Tibial artery (tissue), 4 donors: ENCODE data around the gene SNX12.
A peak's percentile ranks its signal among the peaks of the same experiment; 100 is the strongest.

Experiments
- DNase-seq, 2 donors: peaks; one replicate each; pipeline ENCODE4 v3.0.0-alpha.2; 2019
- H3K27ac ChIP-seq, 2 donors: fragments of 200-600 bp; sonication (generic) in 1 of 2; 1 replicate in 1 of 2; 2 replicates in 1 of 2; pipeline ENCODE4 v1.5.1; 2018 to 2019; ENCODE audit warnings: mild to moderate bottlenecking in 1 of 2
- H3K27me3 ChIP-seq, 2 donors: fragments of 200-600 bp; sonication (generic) in 1 of 2; one replicate each; pipeline versions ENCODE4 v1.5.1 to v1.6.0; 2016 to 2019
- H3K36me3 ChIP-seq, 3 donors: fragments of 200-600 bp; sonication (generic) in 2 of 3; one replicate each; pipeline ENCODE4 v1.5.1; 2016 to 2019; ENCODE audit warnings: mild to moderate bottlenecking in 2 of 3
- H3K4me1 ChIP-seq, 4 donors: fragments of 200-600 bp; sonication (generic) in 2 of 4; 1 replicate in 3 of 4; 2 replicates in 1 of 4; pipeline ENCODE4 v1.5.1; 2016 to 2019
- H3K4me3 ChIP-seq, 2 donors: fragments of 200-600 bp; sonication (generic) in 1 of 2; 1 replicate in 1 of 2; 2 replicates in 1 of 2; pipeline ENCODE4 v1.5.1; 2018 to 2019; ENCODE audit warnings: mild to moderate bottlenecking in 2 of 2
- H3K9me3 ChIP-seq, 3 donors: fragments of 200-600 bp; sonication (generic) in 1 of 3; one replicate each; pipeline ENCODE4 v1.5.1; 2016 to 2019
- intact Hi-C: fragments of 100-400 bp; cut with DNase I; formaldehyde crosslinking; loops from one replicate; pipeline ENCODE4 v1.15.0; 2023; ENCODE audit warnings: low total_unique reads
- TF ChIP-seq, protein P1 (sequence below), 2 experiments: fragments of 200-600 bp in 1 of 2; fragments of 450-650 bp in 1 of 2; IDR thresholded peaks; one replicate each; pipeline ENCODE4 v1.5.1; 2017 to 2019; ENCODE audit warnings: antibody characterized with exemption in 2 of 2, mild to moderate bottlenecking in 1 of 2, moderate library complexity in 1 of 2

Gene SNX12

DNA sequence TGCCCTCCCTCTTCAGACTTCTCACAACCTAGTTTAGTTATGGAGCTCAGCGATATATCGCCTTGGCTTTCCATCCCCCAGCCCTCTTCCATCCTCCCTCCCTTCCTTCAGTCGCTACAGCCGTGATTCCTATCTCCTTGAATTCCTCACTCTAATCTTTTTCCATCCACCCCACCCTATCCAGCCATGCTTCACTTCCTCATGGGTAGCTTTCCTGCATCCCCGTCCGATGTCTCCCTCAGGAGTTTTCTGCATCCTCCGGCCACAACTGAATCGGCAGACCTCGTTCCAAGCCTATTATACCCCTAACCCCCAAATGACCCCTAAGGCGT is 456 bp downstream of the SNX12 start:
- TF ChIP-seq, protein P1, sequence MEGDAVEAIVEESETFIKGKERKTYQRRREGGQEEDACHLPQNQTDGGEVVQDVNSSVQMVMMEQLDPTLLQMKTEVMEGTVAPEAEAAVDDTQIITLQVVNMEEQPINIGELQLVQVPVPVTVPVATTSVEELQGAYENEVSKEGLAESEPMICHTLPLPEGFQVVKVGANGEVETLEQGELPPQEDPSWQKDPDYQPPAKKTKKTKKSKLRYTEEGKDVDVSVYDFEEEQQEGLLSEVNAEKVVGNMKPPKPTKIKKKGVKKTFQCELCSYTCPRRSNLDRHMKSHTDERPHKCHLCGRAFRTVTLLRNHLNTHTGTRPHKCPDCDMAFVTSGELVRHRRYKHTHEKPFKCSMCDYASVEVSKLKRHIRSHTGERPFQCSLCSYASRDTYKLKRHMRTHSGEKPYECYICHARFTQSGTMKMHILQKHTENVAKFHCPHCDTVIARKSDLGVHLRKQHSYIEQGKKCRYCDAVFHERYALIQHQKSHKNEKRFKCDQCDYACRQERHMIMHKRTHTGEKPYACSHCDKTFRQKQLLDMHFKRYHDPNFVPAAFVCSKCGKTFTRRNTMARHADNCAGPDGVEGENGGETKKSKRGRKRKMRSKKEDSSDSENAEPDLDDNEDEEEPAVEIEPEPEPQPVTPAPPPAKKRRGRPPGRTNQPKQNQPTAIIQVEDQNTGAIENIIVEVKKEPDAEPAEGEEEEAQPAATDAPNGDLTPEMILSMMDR (IDR thresholded peaks at IDR 0.05): no peak
- Histone ChIP-seq H3K4me1 (peaks cover 0 to 14% (median 0%) of the 10 kb centered on the region in 4 donors), H3K36me3 (peaks cover 0 to under 1% (median 0%) of the 10 kb centered on the region in 3 donors), H3K9me3 (no peaks in the 10 kb centered on the region), H3K4me3 (peak overlapping the region; percentile 65 to 66), H3K27ac (peak overlapping the region; percentile 81 to 84), H3K27me3 (no peaks in the 10 kb centered on the region)
- no peak for DNase-seq
- intact Hi-C loops: no loop called here

DNA sequence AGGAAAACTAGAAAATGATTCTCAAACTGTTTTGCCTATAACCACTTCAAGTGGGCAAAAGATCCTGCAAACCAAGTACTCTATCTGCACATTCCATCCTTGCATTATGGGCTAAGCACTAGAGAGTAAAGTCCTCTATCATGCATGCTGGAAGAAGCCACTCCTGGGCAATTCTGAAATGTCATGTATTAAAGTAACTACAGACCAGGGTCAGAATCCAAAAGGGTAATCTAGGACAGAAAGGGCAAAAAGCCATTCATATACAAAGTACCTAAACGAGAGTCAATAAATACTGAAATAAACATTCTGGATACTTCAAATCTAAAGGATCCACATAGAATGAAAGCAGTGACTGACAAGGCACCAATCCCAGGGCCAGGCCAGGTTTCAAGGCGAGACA is 1.0 kb downstream of the SNX12 start:
- intact Hi-C loops: no loop called here

DNA sequence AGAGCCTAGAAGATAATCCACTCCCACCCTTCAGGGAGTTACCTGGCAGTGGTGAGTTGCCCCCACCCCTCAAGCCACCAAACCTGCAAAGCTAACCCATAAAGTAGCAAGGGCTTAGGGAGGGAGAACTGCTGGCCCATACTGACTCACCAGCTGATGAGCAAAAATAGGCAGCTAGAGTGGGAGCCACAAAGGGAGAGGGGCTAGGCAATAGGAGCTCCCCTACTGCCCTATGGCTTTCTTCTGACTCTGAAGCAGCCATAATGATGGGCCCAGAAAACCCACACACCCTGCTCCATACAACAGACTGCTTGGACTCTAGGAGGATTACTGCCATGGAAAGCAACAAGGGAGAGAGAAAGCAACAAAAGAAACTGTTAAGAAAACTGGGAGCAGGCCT is 8.0 kb downstream of the SNX12 start:
- no peak overlapping the region for H3K27ac ChIP-seq
- H3K4me1 ChIP-seq: no peaks in the 10 kb centered on the region
- TF ChIP-seq, protein P1 (IDR thresholded peaks at IDR 0.05): no peak
- H3K4me3 ChIP-seq: no peak overlapping the region
- H3K9me3 ChIP-seq: no peaks in the 10 kb centered on the region
- DNase-seq: no peak
- H3K36me3 ChIP-seq: peaks cover 16 to 41% (median 37%) of the 10 kb centered on the region in 3 donors
- intact Hi-C loops: no loop called here
- no peaks in the 10 kb centered on the region for H3K27me3 ChIP-seq

More for the DNA sequence above, 1.0 kb downstream of the SNX12 start:
- H3K9me3 ChIP-seq: no peaks in the 10 kb centered on the region
- peaks cover 0 to 14% (median 0%) of the 10 kb centered on the region in 4 donors for H3K4me1 ChIP-seq
- H3K4me3 ChIP-seq: peak overlapping the region; percentile 65 to 66
- H3K36me3 ChIP-seq: peaks cover under 1 to 6% (median 6%) of the 10 kb centered on the region in 3 donors
- no peaks in the 10 kb centered on the region for H3K27me3 ChIP-seq
- TF ChIP-seq, protein P1 (IDR thresholded peaks at IDR 0.05): no peak
- H3K27ac ChIP-seq: peak overlapping the region; percentile 81 to 84
- no peak for DNase-seq

DNA sequence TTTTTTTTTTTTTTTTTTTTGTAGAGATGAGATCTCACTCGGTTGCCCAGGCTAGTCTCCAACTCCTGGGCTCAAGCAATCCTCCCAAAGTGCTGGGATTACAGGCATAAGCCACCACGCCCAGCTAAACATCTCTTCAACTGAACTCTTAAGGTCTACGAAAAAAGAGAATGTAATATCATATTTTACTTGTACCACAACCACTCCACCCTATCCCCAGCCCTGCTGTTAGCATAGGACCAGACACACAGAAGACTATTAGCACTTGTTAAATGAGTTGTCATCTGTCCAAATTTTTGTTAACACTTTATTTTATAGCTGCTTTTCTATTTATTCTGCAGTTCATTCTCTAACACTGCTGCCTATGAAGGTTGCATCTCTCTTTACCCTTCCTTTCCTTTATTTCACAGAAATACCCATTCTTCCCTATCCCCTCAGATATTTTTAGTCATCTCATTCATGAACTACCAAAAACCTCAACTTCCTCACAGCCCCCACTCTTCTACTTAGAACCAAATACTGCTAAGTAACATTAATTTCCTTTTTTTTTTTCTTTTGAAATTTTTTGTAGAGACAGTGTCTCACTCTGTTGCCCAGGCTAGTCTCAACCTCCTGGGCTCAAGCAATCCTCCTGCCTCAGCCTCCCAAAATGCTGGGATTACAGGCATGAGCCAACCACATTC is 10.1 kb downstream of the SNX12 start:
- no peak for DNase-seq
- TF ChIP-seq, protein P1 (IDR thresholded peaks at IDR 0.05): no peak
- H3K36me3 ChIP-seq: peaks cover 16 to 41% (median 37%) of the 10 kb centered on the region in 3 donors
- H3K27me3 ChIP-seq: no peaks in the 10 kb centered on the region
- intact Hi-C loops: no loop called here
- H3K4me1 ChIP-seq: no peaks in the 10 kb centered on the region
- no peak overlapping the region for H3K27ac ChIP-seq
- no peaks in the 10 kb centered on the region for H3K9me3 ChIP-seq
- H3K4me3 ChIP-seq: no peak overlapping the region

DNA sequence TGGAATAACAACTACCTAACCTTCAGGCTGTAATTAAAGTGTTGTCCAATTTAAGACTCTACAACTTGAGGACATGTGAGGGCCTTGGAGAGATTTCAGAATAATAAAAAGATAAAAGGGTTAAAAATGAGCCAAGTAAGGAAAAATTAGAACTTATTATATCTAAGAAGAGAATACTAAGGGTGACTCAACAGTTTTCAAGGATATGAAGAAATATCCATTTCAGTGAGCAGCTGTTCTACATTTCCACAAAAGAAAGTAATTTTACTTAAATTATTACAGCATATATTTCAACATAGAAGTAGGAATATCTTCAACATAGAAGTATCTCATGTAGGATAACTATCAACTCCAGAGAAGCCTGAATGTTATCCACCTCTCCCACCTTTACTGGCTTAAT is 11.3 kb downstream of the SNX12 start:
- Histone ChIP-seq H3K36me3 (peaks cover 14 to 33% (median 29%) of the 10 kb centered on the region in 3 donors), H3K4me3 (no peak overlapping the region), H3K4me1 (no peaks in the 10 kb centered on the region), H3K9me3 (no peaks in the 10 kb centered on the region), H3K27ac (no peak overlapping the region), H3K27me3 (no peaks in the 10 kb centered on the region)
- TF ChIP-seq, protein P1 (IDR thresholded peaks at IDR 0.05): no peak
- no peak for DNase-seq
- intact Hi-C loops: no loop called here
